Left kidney (tissue), 8 donors: Measurements from ENCODE around the gene ARL2. TPM values are rescaled to one million over a fixed set of nuclear protein-coding genes. Genes with fewer than 3 reads are reported as not detected.
"Not testable (repeated sequence)": the region's sequence is repeated elsewhere in the genome, so short reads cannot be mapped to it uniquely, and the experiment has no call there.

Experiments
- DNase-seq: peaks from one replicate; pipeline ENCODE4 v3.0.0-alpha.2; 2013
- long read RNA-seq, 8 donors: transcript quantifications; one replicate each; lab custom pipeline, GENCODE V29; 2026
- polyA plus RNA-seq: library from polyadenylated mRNA; unstranded; fragments of 120-200 nt; gene quantifications from one replicate; pipeline ENCODE4 v1.2.1, GENCODE V29; 2013; ENCODE audit not compliant: insufficient read length

ARL2 gene
- 45.6 TPM for polyA plus RNA-seq
- long read RNA-seq, donor 1, transcript ARL2-201 (5 exons, 979 nt): major isoform, 43 of 63 reads
- long read RNA-seq, donor 1, transcript ARL2-203 (1 exons, 601 nt): minor isoform, 13 of 63 reads
- long read RNA-seq, donor 1, partial matches to known transcripts: 0 of 63 reads
- long read RNA-seq, donor 1, other reads (novel, unspliced or antisense): 0 of 63 reads
- long read RNA-seq, donor 2, transcript ARL2-203 (1 exons, 601 nt): minor isoform, 7 of 49 reads
- long read RNA-seq, donor 2, transcript ARL2-201 (5 exons, 979 nt): major isoform, 39 of 49 reads
- long read RNA-seq, donor 2, partial matches to known transcripts: 0 of 49 reads
- long read RNA-seq, donor 2, other reads (novel, unspliced or antisense): 0 of 49 reads
- long read RNA-seq, donor 3, transcript ARL2-201 (5 exons, 979 nt): major isoform, 36 of 50 reads
- long read RNA-seq, donor 3, transcript ARL2-203 (1 exons, 601 nt): minor isoform, 7 of 50 reads
- long read RNA-seq, donor 3, partial matches to known transcripts: 6 of 50 reads
- long read RNA-seq, donor 3, other reads (novel, unspliced or antisense): 0 of 50 reads
- long read RNA-seq, donor 4, transcript ARL2-201 (5 exons, 979 nt): major isoform, 5 of 9 reads
- long read RNA-seq, donor 4, partial matches to known transcripts: 0 of 9 reads
- long read RNA-seq, donor 4, other reads (novel, unspliced or antisense): 0 of 9 reads
- long read RNA-seq, donor 5, transcript ARL2-202 (3 exons, 1,228 nt): minor isoform, 5 of 101 reads
- long read RNA-seq, donor 5, transcript ARL2-201 (5 exons, 979 nt): major isoform, 75 of 101 reads
- long read RNA-seq, donor 5, transcript ARL2-203 (1 exons, 601 nt): minor isoform, 6 of 101 reads
- long read RNA-seq, donor 5, partial matches to known transcripts: 11 of 101 reads
- long read RNA-seq, donor 5, other reads (novel, unspliced or antisense): 0 of 101 reads
- long read RNA-seq, donor 6, transcript ARL2-201 (5 exons, 979 nt): major isoform, 64 of 80 reads
- long read RNA-seq, donor 6, transcript ARL2-203 (1 exons, 601 nt): minor isoform, 13 of 80 reads
- long read RNA-seq, donor 6, partial matches to known transcripts: 0 of 80 reads
- long read RNA-seq, donor 6, other reads (novel, unspliced or antisense): 0 of 80 reads
- long read RNA-seq, donor 7, transcript ARL2-201 (5 exons, 979 nt): major isoform, 78 of 95 reads
- long read RNA-seq, donor 7, transcript ARL2-206 (4 exons, 795 nt): minor isoform, 5 of 95 reads
- long read RNA-seq, donor 7, partial matches to known transcripts: 5 of 95 reads
- long read RNA-seq, donor 7, other reads (novel, unspliced or antisense): 0 of 95 reads
- long read RNA-seq, donor 8, transcript ARL2-201 (5 exons, 979 nt): major isoform, 21 of 27 reads
- long read RNA-seq, donor 8, partial matches to known transcripts: 0 of 27 reads
- long read RNA-seq, donor 8, other reads (novel, unspliced or antisense): 0 of 27 reads

GRCh38 chr11:65013888-65014725 is at the start of gene ARL2:
Gene ARL2 (plus strand): TSS chr11:65014160. CDS start chr11:65014208, 48 bp downstream.
- peak; percentile 92 for DNase-seq

- DNase-seq: no peak
These were observed 46.6 kb upstream of the ARL2 start for GRCh38 chr11:64967375-64967774.

GRCh38 chr11:64969209-64969608 is 44.8 kb upstream of the ARL2 start:
- no peak for DNase-seq

- no peak for DNase-seq
These were observed 43.2 kb upstream of the ARL2 start for GRCh38 chr11:64970731-64971151.

GRCh38 chr11:64971421-64972233 is 42.3 kb upstream of the ARL2 start, which contains the start of gene MAJIN:
Gene MAJIN (minus strand): TSS chr11:64972108. CDS start chr11:64959405, 12,703 bp downstream.
- peak; percentile 86 for DNase-seq

- no peak for DNase-seq
These were observed 39.8 kb upstream of the ARL2 start for GRCh38 chr11:64974124-64974523.

GRCh38 chr11:64976651-64977050 is 37.3 kb upstream of the ARL2 start:
- no peak for DNase-seq

- DNase-seq: not testable (repeated sequence)
These were observed 30.6 kb upstream of the ARL2 start for GRCh38 chr11:64983339-64983738.

- no peak for DNase-seq
These were observed 25.7 kb upstream of the ARL2 start for GRCh38 chr11:64987998-64988854.

- DNase-seq: no peak
These were observed 24.5 kb upstream of the ARL2 start for GRCh38 chr11:64989416-64989815.

GRCh38 chr11:64990222-64990923 is 23.6 kb upstream of the ARL2 start:
- DNase-seq: no peak

- no peak for DNase-seq
These were observed 19.6 kb upstream of the ARL2 start for GRCh38 chr11:64994318-64994717.

- no peak for DNase-seq
These were observed 17.6 kb upstream of the ARL2 start for GRCh38 chr11:64996327-64996709.

GRCh38 chr11:64996710-64997380 is 17.1 kb upstream of the ARL2 start, which contains the start of gene BATF2:
Gene BATF2 (minus strand): TSS chr11:64996971. CDS start chr11:64996914, 57 bp downstream.
- peak; percentile 85 for DNase-seq

GRCh38 chr11:64998141-64998540 is 15.8 kb upstream of the ARL2 start:
- DNase-seq: no peak

- DNase-seq: no peak
These were observed 15.1 kb upstream of the ARL2 start for GRCh38 chr11:64998690-64999431.

- no peak for DNase-seq
These were observed 14.5 kb upstream of the ARL2 start for GRCh38 chr11:64999478-64999877.
